Lower lobe of right lung (tissue), 2 donors: ENCODE data around the gene OLFM3. TPM values are rescaled to one million over a fixed set of nuclear protein-coding genes. Genes with fewer than 3 reads are reported as not detected.

Source experiments
- ATAC-seq, 2 donors: fragments of 200-7000 bp; cut with Tn5 transposase; one replicate each; pipeline ENCODE4 v1.9.1; 2020 to 2022; ENCODE audit warnings: mild to moderate bottlenecking in 2 of 2, moderate library complexity in 2 of 2
- DNase-seq: peaks from one replicate; pipeline ENCODE4 v3.0.0-alpha.2; 2020
- H3K27ac ChIP-seq: fragments of 200-600 bp; one replicate; pipeline ENCODE4 v1.8.0; 2022
- H3K27me3 ChIP-seq: fragments of 200-600 bp; one replicate; pipeline ENCODE4 v1.8.0; 2022; ENCODE audit warnings: low read depth
- H3K36me3 ChIP-seq: fragments of 200-600 bp; one replicate; pipeline ENCODE4 v1.8.0; 2022; ENCODE audit warnings: mild to moderate bottlenecking
- H3K4me1 ChIP-seq: fragments of 200-600 bp; one replicate; pipeline ENCODE4 v1.8.0; 2022
- H3K4me3 ChIP-seq: fragments of 200-600 bp; one replicate; pipeline ENCODE4 v1.8.0; 2022; ENCODE audit warnings: mild to moderate bottlenecking
- H3K9me3 ChIP-seq: fragments of 200-600 bp; one replicate; pipeline ENCODE4 v1.8.0; 2022
- intact Hi-C: fragments of 100-400 bp; cut with DNase I; formaldehyde crosslinking; loops from one replicate; pipeline ENCODE4 v1.11.0; 2022
- total RNA-seq: library from RNA; stranded (reverse); fragmentation: NEBNext Ultra II Directional; extraction: Animal tissue kit (Norgen Biotek cat#: 25700); gene quantifications from one replicate; pipeline ENCODE4 v1.2.1, GENCODE V29; 2021
- TF ChIP-seq, protein P1 (sequence below): fragments of 200-600 bp; IDR thresholded peaks from one replicate; pipeline ENCODE4 v1.8.0; 2022; ENCODE audit warnings: antibody characterized with exemption, mild to moderate bottlenecking
- donor health status: DM: no; HTN: yes; CAD: no; lungs with severe emphysema.

Gene OLFM3
- total RNA-seq, 1 donor from 2014 or later: not detected

DNA sequence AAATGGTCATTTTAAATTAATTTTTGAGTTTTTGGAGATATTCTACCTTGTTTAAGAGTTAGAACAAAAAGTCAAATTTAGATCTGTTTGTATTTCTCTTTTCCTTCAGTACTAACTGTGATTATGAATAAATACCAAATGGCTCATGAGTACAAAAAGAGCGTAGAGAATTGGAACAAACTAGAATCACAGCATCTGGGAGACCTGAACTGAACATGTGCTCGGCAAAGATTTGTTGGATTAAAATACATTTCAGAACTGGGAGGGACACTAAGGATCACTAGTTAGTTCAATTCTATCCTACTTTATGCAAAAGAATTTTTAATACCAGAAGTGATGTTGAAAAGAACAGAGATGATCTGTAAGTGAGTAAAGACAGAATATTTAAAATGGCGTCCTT, 19.5 kb downstream of the OLFM3 start:
- H3K9me3 ChIP-seq: no peaks in the 10 kb centered on the region
- H3K27ac ChIP-seq: no peak overlapping the region
- intact Hi-C loops: no loop called here
- H3K4me1 ChIP-seq: no peaks in the 10 kb centered on the region
- ATAC-seq (no peak), DNase-seq (no peak)
- TF ChIP-seq, protein P1, sequence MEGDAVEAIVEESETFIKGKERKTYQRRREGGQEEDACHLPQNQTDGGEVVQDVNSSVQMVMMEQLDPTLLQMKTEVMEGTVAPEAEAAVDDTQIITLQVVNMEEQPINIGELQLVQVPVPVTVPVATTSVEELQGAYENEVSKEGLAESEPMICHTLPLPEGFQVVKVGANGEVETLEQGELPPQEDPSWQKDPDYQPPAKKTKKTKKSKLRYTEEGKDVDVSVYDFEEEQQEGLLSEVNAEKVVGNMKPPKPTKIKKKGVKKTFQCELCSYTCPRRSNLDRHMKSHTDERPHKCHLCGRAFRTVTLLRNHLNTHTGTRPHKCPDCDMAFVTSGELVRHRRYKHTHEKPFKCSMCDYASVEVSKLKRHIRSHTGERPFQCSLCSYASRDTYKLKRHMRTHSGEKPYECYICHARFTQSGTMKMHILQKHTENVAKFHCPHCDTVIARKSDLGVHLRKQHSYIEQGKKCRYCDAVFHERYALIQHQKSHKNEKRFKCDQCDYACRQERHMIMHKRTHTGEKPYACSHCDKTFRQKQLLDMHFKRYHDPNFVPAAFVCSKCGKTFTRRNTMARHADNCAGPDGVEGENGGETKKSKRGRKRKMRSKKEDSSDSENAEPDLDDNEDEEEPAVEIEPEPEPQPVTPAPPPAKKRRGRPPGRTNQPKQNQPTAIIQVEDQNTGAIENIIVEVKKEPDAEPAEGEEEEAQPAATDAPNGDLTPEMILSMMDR: no peak
- no peak overlapping the region for H3K4me3 ChIP-seq
- H3K27me3 ChIP-seq: no peaks in the 10 kb centered on the region
- H3K36me3 ChIP-seq: no peaks in the 10 kb centered on the region

DNA sequence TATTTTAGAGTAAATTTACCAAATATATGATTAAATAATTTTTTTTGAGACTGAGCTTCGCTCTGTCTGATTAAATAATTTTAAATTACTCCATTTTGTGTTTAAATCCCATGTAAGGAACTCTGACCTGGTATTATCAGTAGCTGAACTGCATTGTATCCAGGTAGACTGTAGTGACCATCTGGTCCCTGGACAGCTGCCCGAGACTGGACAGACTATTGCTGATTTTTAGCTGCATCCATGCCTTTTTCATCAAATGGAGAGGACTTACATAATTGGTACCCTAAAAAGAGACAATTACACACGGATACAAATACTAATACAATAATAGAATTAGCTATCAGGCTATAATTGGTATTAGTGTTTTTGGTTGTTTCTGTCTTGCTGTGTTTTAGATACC, 20.6 kb downstream of the OLFM3 start:
- TF ChIP-seq, protein P1: no peak
- ATAC-seq (no peak), DNase-seq (no peak)
- Histone ChIP-seq H3K27me3 (no peaks in the 10 kb centered on the region), H3K36me3 (no peaks in the 10 kb centered on the region), H3K4me3 (no peak overlapping the region), H3K27ac (no peak overlapping the region), H3K9me3 (no peaks in the 10 kb centered on the region), H3K4me1 (no peaks in the 10 kb centered on the region)
- intact Hi-C loops: no loop called here

DNA sequence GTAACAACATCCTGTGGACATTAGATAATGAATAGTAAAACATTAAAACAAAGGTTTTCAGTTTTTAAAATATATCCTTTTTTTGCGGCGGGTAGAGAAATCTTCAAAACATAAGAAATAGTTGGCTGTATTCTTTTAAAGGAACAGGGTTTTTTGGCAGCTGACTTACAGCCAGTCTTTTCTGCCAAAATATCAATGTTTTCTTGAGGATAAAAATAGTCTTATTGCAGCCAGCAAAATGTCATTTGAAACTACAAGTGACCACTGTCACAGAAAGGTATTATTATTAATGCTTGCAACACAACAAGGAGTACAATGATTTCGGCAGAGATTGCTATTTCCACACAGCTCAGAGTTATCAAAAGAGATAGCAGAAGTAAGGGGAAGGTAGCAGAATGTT, 21.4 kb downstream of the OLFM3 start:
- intact Hi-C loops: no loop called here
- no peak overlapping the region for H3K27ac ChIP-seq
- H3K36me3 ChIP-seq: no peaks in the 10 kb centered on the region
- DNase-seq: no peak
- no peak overlapping the region for H3K4me3 ChIP-seq
- ATAC-seq: no peak
- H3K4me1 ChIP-seq: no peaks in the 10 kb centered on the region
- no peaks in the 10 kb centered on the region for H3K27me3 ChIP-seq
- TF ChIP-seq, protein P1: no peak
- no peaks in the 10 kb centered on the region for H3K9me3 ChIP-seq

DNA sequence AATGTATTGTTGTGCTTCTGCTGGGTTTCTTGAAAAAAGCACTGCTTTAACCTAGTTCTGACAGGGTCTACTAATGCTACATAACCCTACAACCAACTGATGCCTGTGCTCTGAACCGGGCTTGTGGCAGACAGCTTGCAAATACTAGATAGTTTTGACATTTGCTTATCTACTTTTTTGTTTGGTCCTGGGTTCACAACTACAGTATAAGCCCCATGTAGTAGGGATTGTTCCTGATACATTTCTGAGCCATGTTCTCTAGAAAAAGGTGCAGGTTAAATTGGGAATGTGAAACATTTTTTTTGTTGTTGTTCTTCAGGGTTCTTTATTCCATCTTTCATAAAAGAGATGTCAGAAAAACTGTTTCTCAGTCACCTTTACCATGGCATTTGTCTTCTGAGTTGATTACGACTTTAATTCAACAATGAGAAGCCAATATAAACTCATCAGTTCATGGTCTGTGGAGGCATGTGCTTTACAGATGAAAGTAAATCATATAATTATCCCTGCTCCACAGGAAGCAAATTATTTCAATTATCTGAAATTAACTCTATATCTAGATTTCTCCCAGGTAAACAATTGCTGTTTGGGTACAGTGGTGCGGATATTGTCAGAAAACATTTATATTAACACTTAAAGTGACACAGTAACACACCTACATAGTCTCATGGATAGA, 22.0 kb downstream of the OLFM3 start:
- Histone ChIP-seq H3K27me3 (no peaks in the 10 kb centered on the region), H3K4me3 (no peak overlapping the region), H3K27ac (no peak overlapping the region), H3K9me3 (no peaks in the 10 kb centered on the region), H3K36me3 (no peaks in the 10 kb centered on the region), H3K4me1 (no peaks in the 10 kb centered on the region)
- no peak for DNase-seq
- ATAC-seq: no peak
- TF ChIP-seq, protein P1: no peak
- intact Hi-C loops: no loop called here

DNA sequence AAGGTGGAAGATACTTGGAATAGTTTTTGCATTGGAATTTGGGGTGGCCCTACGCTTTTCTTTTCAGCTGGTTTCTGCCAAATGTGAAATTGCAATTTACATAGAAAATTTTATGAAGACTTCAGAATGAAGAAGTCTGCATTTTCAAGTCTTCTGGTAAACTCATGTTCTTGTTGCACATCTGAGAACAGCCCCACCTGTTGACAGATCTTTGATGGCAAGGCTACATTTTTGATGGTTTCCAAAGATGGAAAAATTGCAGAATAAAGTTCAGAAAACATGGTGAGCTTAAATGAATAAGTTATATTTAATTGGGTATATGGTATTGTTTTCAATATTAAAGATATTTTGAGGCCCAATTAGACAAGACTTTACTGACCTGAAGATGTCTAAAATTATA, 25.4 kb downstream of the OLFM3 start:
- ATAC-seq: no peak
- H3K27ac ChIP-seq: no peak overlapping the region
- H3K4me3 ChIP-seq: no peak overlapping the region
- H3K27me3 ChIP-seq: no peaks in the 10 kb centered on the region
- intact Hi-C loops: no loop called here
- H3K4me1 ChIP-seq: no peaks in the 10 kb centered on the region
- DNase-seq: no peak
- TF ChIP-seq, protein P1: no peak
- H3K9me3 ChIP-seq: no peaks in the 10 kb centered on the region
- H3K36me3 ChIP-seq: no peaks in the 10 kb centered on the region
